H7 (cell line): Measurements from ENCODE around the gene PEX11A. TPM values are rescaled to one million over a fixed set of nuclear protein-coding genes. Genes with fewer than 3 reads are reported as not detected.

Experiments
- DNase-seq: peaks from one replicate; pipeline ENCODE4 v3.0.0; 2012
- H3K27me3 ChIP-seq: 2 replicates; pipeline ENCODE4 v1.6.0; 2011; ENCODE audit warnings: mild to moderate bottlenecking, low read length; ENCODE audit not compliant: control insufficient read depth, insufficient read depth
- H3K36me3 ChIP-seq: replicated peaks from 2 replicates; pipeline ENCODE4 v1.5.1; 2011; ENCODE audit warnings: low read length; ENCODE audit not compliant: control insufficient read depth, insufficient read depth
- H3K4me3 ChIP-seq: 2 replicates; pipeline ENCODE4 v1.5.1; 2011; ENCODE audit warnings: low read depth, mild to moderate bottlenecking, control low read depth, low read length, moderate library complexity; ENCODE audit not compliant: insufficient read depth
- total RNA-seq: library from RNA; depleted of rRNA; stranded (reverse); fragments of >200 nt; shearing (Covaris generic); gene quantifications from 2 replicates; pipeline ENCODE4 v1.2.3, GENCODE V29; 2014; rRNA removed

Gene PEX11A
- total RNA-seq = 1.3 and 1.6 TPM in 2 replicates

DNA sequence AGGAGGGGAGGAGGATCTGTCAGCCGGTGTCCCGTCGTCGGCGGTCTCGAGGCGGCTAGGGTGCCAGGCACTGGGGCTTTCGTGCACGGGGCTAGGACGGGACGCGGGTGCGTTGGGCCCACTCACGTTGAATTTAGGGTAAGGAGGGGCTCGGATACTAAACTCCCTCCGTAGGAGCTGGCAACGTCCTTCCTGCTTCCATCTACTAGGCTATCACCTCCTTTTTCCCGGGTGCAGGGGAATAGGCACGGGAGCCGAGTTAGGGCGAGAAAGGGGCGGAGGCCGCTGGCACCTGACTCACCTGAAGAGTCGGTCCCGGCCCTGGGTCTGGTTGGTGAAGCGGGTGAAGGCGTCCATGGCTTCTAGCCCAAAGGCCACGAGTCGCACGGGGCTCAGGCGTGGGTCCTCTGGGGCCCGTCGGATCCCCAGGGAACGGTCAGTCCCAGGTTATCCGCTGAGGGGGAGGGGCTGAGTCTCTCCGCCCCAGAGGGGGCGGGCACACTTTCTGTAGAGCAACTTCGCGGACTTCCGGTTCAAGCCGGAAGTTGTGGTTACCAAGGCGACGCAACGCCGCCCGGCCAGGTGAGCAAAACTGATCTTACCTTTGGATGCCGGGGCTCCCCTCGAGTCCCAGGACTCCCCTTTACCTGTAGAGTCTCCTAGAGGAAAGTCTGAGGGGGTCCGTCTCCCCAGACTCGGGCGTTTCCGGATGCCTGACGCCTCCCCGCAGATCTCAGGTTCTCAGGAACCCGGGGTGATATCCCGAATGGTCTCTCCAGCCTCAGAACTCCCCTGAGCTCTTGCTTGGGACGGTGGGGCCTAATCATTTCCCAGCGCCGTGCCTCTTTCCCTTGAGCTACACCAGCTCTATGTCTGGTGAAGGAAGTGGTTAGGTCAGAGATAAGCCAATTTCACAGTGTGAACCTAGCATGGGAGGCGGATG lies at the start of gene PEX11A, which contains the start of gene WDR93:
Gene PEX11A, minus strand, starts transcription at position 479 of the 943 bp plus-strand sequence. Its CDS starts 122 bp downstream, at position 357.
Gene WDR93, plus strand, starts transcription at position 536 of the 943 bp plus-strand sequence. CDS start 10,936 bp downstream, outside the sequence.
- peak within 1 kb of the TSS; percentile 73 for H3K4me3 ChIP-seq
- no peaks in the 10 kb centered on the region for H3K36me3 ChIP-seq
- DNase-seq = peak; percentile 93
- no peaks in the 10 kb centered on the region; the same call in 1 of the 2 replicates for H3K27me3 ChIP-seq

GRCh38 chr15:89740137-89740536 lies 49.6 kb upstream of the PEX11A start:
- DNase-seq = peak; percentile 86
- Histone ChIP-seq H3K27me3 (peaks cover 2% of the 10 kb centered on the region; the same call in 1 of the 2 replicates), H3K4me3 (no peak overlapping the region), H3K36me3 (no peaks in the 10 kb centered on the region)

DNA sequence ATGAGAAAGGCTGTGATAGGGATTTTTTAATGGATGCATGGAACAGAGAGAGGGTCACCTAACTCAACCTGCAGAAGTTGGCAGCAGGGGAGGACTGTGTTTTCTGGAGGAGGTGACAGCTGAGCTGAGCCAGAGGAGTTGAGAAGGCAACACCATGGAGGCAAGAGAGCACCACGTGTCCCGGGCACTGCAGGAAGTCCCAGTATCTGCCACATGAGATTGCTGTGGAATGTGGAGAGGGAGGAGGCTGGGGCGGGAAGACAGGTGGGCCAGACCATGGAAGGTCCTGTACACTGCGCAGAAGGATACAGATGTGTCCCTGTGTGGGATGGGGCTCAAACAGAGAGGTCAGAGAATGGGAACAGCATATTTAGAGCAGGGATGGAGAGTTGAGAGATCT lies 45.2 kb upstream of the PEX11A start:
- Histone ChIP-seq H3K27me3 (no peaks in the 10 kb centered on the region; the same call in 1 of the 2 replicates), H3K36me3 (no peaks in the 10 kb centered on the region), H3K4me3 (no peak overlapping the region)
- no peak for DNase-seq

DNA sequence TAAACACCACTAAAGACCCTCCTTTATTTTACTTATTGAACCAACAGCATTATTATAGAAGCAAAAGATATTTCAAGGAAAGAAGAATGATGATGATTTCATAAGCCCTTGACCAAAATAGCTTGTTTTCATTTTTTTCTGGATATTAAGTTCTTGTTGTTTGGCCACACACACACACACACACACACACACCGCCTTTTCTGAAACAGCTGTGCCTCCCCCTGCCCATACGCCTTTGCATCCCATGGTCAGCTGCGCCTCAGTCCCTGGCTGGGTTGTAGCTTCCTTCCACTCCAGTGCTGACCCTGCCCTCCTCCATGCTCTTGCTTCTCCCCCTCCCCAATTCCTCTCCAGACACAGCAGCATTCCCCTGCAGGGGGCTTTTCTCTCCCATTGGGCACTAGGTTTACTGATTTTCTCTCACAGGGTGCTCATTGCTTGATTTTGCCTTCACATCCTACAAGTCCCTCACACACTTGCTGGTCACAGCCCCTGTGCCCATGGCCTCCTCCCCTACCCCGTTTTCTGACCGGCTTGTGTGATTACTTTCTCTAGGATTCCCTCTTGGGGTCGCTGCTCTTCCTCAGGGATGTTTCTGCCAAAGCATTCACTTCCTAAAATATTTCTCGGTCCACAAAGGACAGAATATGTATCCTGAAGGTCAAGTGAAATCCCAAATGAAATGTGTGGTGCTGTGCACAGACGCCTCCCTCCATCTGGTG lies 42.1 kb upstream of the PEX11A start:
- Histone ChIP-seq H3K36me3 (no peaks in the 10 kb centered on the region), H3K27me3 (no peaks in the 10 kb centered on the region; the same call in 1 of the 2 replicates), H3K4me3 (no peak overlapping the region)
- DNase-seq = peak; percentile 53

DNA sequence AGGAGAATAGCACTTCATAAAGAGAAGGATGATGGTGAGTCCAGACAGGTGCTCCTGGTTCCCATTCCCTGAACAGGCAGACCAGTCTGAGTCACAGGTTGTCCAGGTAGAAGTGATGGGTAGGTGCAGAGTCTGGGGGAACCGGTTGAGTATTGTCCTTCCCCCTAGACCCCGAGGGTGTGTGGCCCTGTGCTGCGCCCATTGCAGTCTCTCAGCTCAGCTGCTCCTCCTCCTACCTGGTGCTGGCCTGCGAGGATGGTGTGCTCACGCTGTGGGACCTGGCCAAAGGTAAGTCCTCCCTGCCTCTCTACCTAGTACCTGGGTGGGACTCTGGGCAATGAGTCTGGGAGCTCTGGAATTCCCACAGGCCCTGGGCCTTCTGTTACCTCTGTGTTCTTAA lies 40.7 kb upstream of the PEX11A start:
- Histone ChIP-seq H3K27me3 (no peaks in the 10 kb centered on the region; the same call in 1 of the 2 replicates), H3K36me3 (no peaks in the 10 kb centered on the region), H3K4me3 (no peak overlapping the region)
- DNase-seq = no peak

DNA sequence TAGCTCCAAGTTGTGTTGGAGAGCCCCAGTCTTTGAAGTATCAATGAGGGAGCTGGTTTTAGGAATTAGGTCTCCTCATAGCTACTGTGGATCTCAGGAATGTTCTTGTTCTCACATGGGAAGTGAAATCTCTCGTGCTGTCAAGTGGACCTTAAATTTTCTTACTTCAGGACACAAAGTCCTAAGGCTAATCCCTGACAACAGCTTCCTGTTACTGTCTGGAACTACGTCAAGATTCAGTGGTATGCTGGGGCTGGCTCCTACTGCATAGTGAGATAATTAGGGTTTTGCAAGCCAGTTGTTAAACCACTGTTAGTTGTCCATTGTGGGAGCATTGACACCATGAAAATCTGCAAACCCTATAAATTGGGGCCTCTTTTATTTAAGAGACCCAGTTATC lies 37.7 kb upstream of the PEX11A start:
- Histone ChIP-seq H3K36me3 (no peaks in the 10 kb centered on the region), H3K27me3 (no peaks in the 10 kb centered on the region; the same call in 1 of the 2 replicates), H3K4me3 (no peak overlapping the region)
- DNase-seq = no peak

DNA sequence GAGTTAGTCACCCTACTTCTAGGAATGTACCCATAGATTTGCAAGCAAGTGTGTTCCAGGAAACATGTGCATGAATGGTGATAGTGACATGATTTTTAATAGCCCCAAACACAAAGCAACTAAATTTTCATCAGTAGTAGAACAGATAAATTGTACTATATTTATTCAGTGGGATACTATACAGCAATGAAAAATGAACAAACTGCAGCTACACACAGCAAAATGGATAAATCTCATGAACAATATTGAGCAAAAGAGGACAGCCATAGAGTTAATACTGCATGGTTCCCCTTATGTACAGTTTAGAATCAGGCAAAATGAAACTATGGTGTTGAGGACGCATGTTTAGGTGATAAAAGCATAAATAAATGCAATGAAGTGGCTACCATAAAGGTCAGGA lies 34.5 kb upstream of the PEX11A start:
- no peaks in the 10 kb centered on the region for H3K27me3 ChIP-seq
- DNase-seq = no peak
- no peaks in the 10 kb centered on the region for H3K36me3 ChIP-seq
- no peak overlapping the region for H3K4me3 ChIP-seq

DNA sequence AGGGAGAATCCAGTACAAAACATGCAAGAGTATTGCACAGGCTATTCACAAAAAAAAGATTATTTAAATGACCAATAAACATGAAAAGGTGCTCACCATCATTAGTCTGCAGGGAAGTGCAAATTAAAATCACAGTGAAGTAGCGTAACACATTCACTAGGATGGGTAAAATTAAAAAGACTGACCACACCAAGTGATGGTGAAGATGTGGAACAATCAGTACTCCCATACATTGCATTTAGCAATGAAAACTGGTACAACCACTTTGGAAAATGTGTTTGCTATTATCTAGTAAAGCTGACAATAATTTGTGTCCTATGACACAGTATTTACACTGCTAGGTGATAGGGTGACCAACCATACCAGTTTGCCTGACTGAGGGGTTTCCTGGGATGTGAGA lies 34.1 kb upstream of the PEX11A start:
- no peak for DNase-seq
- H3K4me3 ChIP-seq = no peak overlapping the region
- no peaks in the 10 kb centered on the region for H3K27me3 ChIP-seq
- no peaks in the 10 kb centered on the region for H3K36me3 ChIP-seq

GRCh38 chr15:89723031-89723430 lies 32.5 kb upstream of the PEX11A start:
- no peaks in the 10 kb centered on the region for H3K27me3 ChIP-seq
- H3K36me3 ChIP-seq = no peaks in the 10 kb centered on the region
- no peak for DNase-seq
- H3K4me3 ChIP-seq = no peak overlapping the region

DNA sequence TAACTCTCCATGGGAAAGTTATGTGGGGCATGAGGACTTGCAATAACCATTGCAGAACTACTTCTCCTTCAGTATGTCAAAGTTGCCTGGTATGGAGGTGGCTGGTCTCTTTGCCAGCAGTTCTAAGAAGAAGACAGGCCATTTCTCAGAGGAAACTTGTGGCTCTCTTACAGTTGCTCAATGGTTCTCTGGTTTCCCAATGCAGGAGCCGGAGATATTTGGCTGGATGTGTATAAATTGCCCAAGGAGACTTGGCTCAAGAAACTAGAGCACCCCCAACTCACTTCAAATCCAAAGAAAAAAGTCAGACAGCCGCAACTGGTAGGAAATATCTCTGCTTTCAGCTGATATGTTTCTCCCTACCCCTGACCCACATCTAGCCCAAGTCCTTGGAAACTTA lies 24.2 kb upstream of the PEX11A start:
- Histone ChIP-seq H3K36me3 (no peaks in the 10 kb centered on the region), H3K4me3 (no peak overlapping the region), H3K27me3 (no peaks in the 10 kb centered on the region)
- DNase-seq = no peak

DNA sequence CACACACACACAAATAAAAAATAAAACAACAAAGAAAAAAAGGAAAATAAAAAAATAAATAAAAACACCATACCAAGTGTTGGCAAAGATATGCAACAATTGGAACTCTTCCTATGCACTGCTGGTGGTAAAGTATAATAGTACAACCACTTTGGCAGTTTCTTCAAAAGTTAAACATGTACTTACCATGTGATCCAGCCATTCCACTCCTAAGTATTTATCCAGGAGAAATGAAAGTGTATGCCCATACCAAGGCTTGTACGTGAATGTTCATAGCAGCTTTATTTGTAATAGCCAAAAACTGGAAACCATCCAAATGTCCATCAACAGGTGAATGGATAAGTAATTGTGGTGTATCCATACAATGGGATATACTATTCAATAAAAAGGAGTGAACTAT lies 17.0 kb upstream of the PEX11A start:
- DNase-seq = no peak
- H3K27me3 ChIP-seq = no peaks in the 10 kb centered on the region
- H3K4me3 ChIP-seq = no peak overlapping the region
- no peaks in the 10 kb centered on the region for H3K36me3 ChIP-seq

GRCh38 chr15:89704411-89704810 lies 13.9 kb upstream of the PEX11A start:
- Histone ChIP-seq H3K27me3 (no peaks in the 10 kb centered on the region), H3K4me3 (no peak overlapping the region), H3K36me3 (no peaks in the 10 kb centered on the region)
- DNase-seq = no peak

DNA sequence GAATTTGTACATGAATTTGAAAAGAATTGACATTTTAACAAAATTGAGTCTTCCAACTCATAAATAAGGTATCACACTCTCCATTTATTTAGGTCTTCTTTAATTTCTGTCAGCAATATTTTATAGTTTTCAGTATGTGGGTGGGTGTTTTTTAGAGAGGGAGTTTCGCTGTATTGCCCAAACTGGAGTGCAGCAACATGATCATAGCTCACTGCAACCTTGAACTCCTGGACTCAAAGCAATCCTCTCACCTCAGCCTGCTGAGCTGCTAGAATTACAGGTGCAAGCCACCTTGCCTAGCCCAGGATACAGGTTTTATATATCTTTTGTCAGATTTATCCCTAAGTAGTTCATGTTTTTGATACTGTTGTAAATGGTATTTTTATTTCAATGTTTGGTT lies 4.6 kb upstream of the PEX11A start:
- Histone ChIP-seq H3K27me3 (no peaks in the 10 kb centered on the region; the same call in 1 of the 2 replicates), H3K36me3 (no peaks in the 10 kb centered on the region), H3K4me3 (no peak overlapping the region)
- no peak for DNase-seq

DNA sequence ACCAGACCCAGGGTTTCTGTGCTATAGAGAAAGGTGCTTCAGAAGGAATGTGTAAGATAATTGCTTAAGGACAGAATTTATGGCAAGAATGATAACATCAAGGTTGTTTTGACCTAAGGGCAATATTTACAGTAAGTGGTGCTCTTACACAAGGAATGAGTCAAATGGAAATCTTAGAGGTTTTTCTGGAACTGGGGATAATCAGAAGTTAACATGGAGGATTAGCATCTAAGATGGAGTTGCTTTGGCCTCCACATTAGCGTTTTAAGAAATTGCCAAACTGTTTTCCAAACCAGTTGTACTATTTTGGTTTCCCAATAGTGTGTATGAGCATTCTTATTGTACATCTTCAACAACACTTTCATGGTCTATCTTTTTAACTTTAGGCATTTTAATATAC lies 3.1 kb upstream of the PEX11A start:
- no peaks in the 10 kb centered on the region; the same call in 1 of the 2 replicates for H3K27me3 ChIP-seq

More for the DNA sequence above, 3.1 kb upstream of the PEX11A start:
- no peak overlapping the region for H3K4me3 ChIP-seq
- H3K36me3 ChIP-seq = no peaks in the 10 kb centered on the region
- no peak for DNase-seq
